HS-27A (cell line): ENCODE data around the gene NAP1L1.

Source experiments
- DNase-seq: peaks from one replicate; pipeline ENCODE4 v3.0.0-alpha.2; 2012; ENCODE audit warnings: low read depth, missing footprints

Gene NAP1L1

DNA sequence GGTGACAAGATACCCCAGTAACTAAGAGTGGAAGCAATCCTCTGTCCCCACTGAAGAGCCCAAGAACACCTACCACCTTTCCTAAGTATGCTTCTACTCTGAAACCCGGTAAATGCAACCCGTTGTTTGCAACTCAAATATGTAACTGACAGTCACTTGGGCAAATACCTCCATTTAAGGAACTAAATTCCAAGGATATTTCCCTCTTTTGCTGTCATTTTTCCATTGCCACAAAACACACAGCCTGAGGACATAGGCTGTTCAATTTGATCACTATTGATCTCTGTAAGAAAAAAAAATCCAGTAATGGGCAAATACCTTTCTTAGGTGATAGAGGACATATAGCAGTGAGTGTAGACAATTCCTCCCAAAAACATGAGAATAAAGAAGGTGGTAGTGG lies 46.3 kb downstream of the NAP1L1 start:
- DNase-seq: no peak

DNA sequence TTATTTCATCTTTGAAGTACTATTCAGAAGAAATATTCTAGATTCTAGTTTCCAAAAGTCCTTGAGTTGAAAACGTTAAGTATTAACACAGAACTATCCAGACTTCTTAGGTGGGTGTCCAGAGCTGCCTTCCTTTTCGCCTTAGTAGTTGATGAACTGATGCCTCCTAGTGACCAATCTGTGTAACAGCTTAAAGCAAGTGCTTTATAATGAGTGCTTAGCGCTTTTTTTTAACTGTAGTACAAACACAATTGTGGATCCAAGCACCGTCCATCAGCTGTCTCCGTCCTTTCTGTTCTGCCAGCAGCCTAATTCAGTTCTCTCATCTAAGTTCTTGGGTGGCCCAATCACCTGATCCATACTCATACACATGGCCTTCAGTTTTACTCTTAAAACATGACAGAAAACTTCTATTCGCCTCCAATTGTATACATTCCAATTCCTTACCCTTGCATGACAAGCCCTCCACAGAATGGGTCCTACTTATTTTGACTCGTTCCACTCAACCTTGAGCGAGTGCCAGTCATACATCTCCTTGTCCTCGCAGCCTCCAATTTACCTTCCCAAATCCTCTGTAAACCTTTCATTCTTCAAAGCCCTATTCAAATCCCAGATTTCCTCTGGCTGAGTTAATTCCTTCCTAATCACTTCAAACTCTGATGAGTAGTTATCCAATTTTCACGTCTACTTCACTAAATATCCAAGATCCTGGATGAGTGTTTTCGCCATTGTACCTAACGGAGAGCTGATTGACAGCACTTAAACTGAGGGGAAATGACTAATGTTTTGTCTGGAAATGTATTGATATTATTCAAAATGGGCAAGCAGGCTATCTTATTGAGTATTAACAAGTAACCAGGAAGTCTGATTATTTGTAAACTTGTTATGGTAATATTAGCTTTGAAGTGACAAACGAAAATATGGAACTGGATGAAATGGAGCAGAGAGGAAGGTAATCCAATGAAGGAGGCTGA lies 47.1 kb downstream of the NAP1L1 start:
- DNase-seq: no peak

DNA sequence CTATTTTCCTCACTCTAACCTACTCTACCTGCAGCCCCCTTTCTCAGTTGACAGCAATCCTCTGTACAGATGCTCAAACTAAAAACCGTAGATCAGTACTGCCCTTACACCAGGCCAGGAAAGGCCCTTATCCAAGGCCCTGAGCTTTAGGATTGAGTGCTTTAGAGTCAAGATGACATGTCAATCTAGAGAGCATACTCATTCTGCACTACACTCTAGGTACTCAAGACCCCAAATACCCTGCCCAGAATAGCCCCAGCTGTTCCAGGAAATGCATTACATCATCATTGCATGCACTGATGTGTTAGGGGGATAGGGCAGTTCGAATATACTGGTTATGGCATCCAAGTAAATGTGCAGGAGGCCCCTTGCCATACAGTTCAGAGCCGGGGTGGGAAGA lies 49.4 kb downstream of the NAP1L1 start:
- no peak for DNase-seq

DNA sequence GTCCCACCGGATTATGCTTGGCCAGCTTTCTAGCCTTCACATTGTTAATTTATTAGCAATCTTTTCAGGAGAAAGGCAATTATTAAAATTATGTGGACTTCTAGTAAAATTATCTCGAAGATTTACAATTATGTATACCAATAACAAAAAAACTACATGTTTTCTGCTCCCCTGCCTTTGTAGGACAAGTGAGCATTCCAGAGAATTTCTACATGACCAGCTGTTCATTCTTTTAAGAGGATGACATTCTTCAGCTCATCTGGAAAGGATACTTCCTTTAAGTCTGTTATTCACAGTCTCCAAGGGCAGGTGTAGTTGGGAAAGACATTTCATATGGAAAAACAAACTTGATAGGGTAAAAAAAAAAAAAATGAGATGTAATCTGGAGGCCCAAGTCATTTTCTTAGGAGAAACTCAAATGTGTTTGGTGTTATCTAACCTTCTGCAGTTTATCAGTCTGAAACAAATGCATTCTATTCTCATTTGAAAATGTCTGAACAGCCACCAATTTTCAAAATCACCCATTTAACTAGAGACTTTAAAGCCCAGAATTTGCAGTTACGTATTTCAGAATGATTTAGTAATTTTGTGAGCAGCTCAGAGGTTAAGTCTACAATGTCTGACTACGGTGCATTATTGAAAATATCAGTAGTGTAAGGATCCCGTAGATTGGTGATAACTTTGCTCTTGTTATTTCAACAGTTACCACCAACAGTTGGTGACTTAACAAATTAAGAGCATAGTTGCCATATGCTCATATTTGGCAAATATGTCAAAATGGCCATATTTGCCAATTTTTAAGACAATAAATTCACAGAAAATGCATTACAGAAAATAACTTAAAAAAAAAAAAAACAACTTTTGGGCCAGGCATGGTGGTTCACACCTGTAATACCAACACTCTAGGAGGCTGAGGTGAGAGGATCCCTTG lies 51.1 kb downstream of the NAP1L1 start:
- DNase-seq: no peak

DNA sequence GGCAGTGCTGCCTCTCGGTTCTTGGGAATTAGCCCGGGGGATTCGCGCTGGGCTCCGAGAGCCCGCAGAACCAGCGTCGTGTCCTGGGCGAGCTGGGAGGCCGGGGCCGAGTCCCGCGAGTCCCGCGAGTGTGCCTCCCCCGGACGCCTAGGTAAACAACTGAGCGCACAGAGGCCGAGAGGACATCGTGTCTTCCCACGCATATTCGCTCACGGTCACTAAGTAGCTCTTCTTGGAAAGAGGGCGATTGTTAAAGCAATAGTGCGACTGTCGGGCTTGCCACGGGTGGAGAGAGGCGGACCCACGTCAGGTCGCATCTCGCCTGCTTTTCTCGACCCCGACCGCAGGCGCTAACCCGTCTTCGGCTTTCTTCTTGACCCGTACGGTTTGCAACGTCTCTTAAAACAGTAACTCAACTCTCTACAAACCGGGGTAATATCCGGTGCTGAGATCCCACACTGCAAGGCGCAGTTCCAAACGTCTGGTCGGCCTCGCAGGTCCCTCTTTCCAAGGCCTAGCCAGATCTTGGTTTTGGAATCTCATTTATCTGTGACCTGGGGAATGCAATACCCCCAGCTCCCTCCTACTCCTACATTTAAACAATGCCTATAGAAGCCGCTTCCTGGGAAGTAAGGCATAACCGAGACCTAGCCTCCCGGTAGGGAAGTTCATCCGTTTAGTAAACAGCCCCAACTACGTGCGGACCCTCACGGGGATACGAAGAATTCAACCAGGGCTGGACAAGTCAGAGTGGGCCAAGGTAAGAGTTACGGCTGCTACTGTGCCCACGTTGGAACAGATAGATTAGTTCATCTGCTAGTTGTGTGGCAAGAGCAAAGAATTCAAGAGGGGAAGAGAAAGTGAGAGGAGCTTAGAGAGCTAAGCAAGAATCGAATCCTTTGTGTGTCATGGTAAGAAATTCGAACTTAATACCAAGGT lies 52.2 kb downstream of the NAP1L1 start:
- DNase-seq: no peak

DNA sequence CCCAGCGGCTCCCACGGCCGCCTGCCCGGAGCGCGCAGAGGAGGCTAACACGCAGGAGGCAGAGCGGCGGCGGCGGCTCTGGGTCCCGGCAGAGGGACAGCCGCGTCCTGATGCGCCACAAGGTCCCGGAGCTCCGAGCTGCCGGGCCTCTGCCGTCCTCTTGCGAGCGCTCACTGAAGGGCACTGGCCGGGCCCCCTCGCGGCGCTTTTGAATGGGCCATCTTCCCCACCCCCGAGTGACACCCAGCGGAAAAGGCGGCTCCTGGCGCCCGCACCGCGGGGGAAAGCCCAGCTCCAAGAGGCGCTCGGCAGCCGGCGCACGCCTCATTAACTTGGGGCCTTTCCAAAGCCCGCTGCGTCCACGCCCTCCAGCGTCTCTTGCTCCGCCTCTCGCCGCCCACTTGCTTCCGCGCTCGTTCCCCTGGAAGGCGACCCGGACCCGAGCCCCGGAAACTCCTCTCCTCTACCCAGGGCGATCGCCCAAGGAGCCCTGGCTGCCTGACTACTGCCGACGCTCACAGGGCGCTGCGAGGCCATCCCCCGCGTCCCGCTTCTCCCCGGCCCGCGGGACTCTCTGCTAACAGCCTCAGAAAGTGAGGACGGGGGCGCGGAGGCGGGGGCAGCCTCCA lies 53.0 kb downstream of the NAP1L1 start, which contains the start of gene PHLDA1:
Gene PHLDA1, minus strand, starts transcription at position 363 of the 629 bp plus-strand sequence.
- peak; percentile 92 for DNase-seq

DNA sequence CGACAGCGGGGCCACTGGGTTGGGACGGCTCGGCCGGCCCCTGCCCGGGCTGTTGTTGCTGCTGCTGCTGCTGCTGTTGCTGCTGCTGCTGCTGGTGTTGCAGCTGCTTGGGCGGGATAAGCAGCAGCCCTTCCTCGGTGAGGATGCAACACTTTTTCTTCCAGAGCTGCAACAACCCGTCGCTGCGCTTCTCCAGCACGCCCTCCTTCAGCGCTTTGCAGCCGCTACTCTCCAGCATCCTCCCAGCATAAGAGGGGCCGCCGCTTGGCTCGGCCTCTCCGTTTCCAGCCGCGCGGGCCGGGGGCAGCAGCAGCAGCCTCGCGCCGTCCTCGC lies 53.4 kb downstream of the NAP1L1 start:
- DNase-seq: no peak

DNA sequence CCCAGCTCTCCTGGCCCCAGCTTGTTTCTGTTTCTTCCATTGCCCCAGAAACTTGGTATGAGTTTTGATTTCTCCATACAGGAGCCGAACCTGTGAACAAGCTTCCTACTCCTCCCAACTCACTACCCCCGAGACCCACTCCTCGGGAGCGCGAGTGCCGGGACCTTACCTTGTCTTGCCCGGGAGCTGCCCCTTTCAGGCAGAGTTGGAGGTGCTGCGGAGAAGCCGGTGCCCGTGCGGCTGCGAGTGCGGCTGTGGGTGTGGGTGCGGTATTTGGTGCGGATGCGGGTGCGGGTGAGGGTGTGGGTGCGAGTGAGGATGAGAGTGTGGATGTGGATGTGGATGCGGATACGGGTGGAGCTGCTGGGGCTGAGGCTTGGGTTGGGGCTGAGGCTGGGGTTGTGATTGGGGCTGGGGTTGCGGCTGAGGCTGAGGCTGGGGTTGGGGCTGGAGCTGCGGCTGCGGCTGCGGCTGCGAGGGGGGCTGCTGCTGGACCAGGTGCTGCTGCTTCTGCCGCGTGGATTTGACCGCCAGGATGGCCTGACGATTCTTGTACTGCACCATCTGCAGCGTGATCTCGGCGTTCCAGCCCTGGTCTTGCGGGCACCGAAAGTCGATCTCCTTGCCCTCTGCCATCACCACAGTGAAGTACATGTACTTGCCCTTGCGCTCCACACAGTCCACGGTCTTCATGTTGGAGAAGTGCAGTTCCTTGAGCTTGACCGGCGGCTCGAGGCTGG lies 54.0 kb downstream of the NAP1L1 start:
- DNase-seq: no peak

DNA sequence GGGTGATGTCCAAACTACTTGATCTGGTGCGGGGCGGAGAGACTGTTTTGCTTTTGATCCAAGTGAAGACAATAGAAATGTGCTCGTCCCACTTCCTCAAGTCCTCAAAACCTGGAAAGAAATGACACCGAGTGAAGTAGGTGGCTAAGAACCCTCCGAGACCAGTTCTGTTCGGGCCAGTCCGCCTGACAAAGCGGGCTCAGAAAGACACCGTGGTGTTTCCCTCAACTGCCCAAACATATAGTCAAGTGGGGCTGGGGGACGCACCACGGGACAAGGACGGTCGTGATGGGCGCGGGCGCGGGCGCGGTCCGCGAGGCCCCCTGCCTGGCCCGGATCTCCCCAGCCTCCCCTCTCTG lies 54.5 kb downstream of the NAP1L1 start:
- no peak for DNase-seq

DNA sequence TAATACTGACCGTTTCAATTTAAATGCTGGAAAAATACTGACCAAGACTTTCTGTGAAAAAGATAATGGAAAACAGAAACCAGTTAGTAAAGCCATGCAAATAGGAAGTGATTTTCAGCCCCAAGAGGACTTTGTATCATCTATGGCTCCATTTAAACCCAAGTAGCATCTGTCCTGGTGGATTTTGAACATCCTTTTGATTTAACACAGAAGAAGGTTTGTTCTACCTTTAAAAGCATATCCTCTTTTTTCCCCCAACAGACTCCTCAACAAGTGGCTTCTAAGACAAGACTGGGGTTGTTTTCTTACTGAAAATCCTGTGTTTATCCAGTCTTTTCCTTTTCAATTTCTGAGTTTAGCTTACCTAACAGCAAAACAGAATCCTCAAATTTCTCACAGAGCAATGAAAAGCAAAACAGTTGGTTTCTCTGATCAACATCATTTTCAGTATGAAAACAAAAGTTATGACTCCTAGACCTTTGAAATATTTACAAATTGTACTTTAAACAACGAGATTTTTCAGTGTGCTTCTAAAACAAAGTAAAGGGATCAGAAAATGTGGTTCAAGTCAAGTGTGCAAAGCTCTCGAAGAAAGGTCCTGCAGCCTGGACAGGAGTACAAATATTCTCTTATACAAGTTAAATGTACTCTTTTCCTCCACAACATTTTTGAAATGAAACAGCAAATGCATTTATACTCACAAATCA lies 55.8 kb downstream of the NAP1L1 start:
- DNase-seq: no peak

DNA sequence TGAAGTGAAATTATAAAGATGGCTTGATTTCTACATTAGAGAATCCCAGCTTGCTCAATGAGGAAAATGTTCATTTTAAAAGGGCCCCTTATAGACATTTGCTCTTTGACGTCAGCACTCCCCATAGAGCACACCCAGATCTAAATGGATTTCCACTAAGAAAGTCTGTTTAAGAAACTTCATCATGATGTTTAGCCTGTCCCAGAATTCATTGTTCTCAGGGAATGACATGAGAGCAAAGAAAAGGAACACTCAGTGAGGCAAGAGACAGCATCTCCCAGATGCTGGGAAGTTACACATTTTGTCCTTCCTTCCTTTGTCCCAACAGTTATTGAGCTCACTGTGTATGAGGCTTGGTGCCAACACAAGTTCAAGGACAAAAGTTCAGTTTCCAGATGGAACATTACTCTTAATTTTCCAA lies 57.8 kb downstream of the NAP1L1 start:
- no peak for DNase-seq

DNA sequence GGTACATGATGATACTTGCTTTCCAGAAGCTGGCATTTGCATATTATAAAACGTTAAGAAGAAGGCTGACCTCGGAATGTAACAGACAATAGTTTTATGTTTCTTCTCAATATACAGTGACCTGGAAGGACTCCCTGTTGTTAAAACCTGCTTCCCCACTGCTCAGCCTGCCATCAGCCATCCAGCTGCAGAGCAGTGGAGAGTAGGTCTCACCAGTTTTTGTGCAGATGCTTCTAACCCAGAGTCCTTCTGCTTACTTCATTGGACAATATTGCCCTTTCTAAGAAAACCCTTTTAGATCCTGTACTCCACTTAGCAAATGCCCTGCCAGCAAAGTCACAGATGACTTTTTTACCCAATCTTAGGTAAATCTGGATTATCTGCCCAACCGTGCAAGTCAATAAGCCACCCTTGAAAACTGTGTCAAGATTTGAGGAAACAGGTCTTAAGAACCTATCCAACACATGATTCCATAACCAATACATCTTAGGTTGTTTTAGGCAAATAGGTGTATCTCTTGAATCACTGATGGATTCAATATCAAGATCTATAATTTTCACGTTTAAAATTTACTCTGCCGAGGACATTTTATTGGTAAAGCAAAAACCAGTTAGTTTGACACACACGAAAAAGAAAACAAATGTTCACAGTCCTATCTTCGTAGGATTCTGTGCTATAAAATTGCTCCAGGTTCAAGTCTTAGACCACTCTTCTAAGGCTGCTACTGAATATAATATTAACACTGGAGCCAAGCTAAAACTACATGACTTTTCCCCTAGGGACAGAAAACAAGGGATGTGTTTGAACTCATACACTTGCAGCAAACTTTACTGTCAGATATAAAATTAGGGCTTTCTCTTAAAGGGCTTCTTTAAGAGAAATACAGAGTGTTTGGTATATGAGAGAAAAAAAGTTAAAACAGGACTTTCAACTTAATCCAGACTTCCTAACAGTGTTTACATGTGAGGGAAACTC lies 58.6 kb downstream of the NAP1L1 start:
- DNase-seq: no peak

DNA sequence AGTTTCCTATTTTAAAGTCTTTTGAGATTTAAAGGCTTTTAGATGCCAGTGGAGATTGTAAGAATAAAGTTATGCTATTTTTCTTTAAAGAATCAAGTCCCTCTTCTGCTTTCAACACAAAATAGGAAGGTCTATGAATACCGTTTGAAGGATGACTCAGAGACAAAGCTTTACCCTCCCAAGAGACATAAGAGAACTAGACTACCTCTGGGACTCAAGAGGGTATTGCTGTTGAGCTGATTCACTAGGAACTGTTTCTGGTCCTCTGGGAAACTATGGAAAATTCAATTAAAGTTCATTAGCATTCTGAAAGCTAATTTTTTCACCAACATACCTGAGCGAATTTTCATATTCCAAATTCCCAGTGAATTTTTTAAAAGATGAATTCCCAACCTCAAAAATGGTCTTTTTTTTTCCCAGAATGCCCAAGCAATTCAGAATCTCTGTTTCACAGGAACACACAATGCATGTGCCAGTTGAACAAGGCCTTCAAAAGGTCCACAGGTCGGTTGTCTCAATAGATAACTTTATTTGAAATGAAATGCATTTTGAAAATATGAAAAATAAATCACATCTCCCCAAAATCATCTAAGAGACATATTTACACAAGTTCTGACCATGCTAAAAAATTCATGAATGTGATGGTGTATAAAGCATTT lies 59.4 kb downstream of the NAP1L1 start:
- no peak for DNase-seq

DNA sequence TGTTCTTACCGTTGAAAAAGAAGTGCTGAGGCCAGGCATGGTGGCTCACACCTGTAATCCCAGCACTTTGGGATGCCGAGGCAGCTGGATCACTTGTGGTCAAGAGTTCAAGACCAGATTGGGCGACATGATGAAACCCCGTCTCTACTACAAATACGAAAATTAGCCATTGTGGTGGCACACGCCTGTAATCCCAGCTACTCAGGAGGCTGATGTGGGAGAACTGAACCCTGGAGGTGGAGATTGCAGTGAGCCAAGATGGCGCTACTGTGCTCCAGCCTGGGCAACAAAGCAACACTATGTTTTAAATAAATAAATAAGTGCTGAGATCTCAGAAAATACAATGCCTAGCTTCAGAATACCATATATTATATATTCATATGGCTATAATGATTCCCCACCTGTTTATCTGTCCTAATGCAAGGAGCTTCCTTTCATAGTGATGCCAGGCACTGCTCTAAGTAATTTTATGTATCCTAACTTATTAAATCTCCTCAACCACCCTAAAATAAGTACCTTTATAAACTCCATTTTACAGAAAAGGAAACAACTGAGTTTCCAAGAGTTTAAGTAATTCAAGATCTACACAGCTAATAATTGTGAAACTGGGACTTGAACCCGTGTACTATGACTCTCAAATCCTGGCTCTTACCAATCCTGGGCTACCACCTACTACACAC lies 60.2 kb downstream of the NAP1L1 start:
- no peak for DNase-seq

DNA sequence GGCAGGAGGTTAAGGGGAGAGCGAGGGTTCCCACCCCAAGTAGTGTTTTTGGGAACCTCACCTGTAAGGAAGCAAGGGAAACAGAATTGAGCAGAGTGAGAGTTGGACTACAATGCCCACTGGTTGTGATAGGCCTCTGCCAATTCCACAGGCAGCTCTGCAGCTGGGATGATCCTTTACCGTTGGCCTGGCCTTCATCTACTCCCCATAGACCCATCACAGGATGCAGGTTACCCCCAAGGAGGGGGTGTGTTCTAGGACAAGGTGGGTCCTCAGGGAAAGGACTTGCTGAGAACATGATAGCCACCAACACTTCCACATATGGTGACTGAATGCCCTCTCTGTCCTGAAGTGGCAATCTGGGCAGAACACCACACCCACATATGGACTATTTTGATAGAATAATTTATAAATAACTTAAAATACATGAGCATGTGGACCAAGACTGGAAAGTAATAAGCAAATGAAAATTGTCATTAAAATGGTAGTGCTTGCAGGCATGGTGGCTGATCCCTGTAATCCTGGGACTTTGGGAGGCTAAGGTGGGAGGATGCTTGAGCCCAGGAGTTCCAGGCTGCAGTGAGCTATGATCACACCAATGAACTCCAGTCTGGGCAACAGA lies 61.3 kb downstream of the NAP1L1 start:
- DNase-seq: no peak

DNA sequence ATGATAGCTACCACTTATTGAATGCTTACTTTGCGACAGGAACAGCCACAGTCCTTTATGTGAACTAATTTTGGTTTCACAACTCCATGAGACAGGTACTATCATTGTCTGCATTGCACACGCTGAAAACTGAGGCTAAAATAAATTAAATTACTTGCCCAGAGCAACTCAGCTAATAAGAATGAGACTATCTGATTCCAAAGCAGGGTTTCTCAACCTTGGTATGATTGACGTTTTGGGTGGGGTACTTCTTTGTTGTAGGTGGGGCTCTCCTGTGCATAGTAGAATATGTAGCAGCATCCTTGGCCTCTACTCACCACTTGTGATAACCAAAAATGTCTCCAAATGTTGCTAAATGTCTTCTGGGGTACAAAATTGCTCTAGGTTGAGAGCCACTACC lies 62.0 kb downstream of the NAP1L1 start:
- no peak for DNase-seq
